BJ (cell line): ENCODE data around the gene SLC3A2. TPM values are rescaled to one million over a fixed set of nuclear protein-coding genes. Genes with fewer than 3 reads are reported as not detected.
"Not testable (repeated sequence)": the region's sequence is repeated elsewhere in the genome, so short reads cannot be mapped to it uniquely, and the experiment has no call there.

ENCODE experiments used
- CTCF ChIA-PET: fragments of 350-600 bp; formaldehyde crosslinking; extraction: SDS; loops from one replicate; lab custom pipeline; 2021; ENCODE audit warnings: antibody characterized with exemption, inconsistent platforms; lab: Yijun Ruan, JAX
- POLR2A ChIA-PET: fragments of 300-600 bp; sonication (Branson Sonifier 250); formaldehyde crosslinking; extraction: SDS; loops from one replicate; lab custom pipeline; 2021; ENCODE audit warnings: antibody characterized with exemption; lab: Charles Lee
- DNase-seq: peaks from one replicate; pipeline ENCODE4 v3.0.0-alpha.2; 2011; ENCODE audit warnings: low read depth
- H3K27me3 ChIP-seq: 2 replicates; pipeline ENCODE4 v1.6.0; 2011; ENCODE audit warnings: low read length; ENCODE audit not compliant: control insufficient read depth, insufficient read depth
- H3K36me3 ChIP-seq: 2 replicates; pipeline ENCODE4 v1.5.1; 2011; ENCODE audit warnings: low read length; ENCODE audit not compliant: control insufficient read depth, insufficient read depth
- H3K4me3 ChIP-seq: 2 replicates; pipeline ENCODE4 v1.5.1; 2011; ENCODE audit warnings: low read depth, mild to moderate bottlenecking, control low read depth, low read length
- CTCF ChIP-seq: IDR thresholded peaks from 2 replicates; pipeline ENCODE4 v1.5.1; 2011; ENCODE audit warnings: low read depth, mild to moderate bottlenecking, control low read depth, inconsistent platforms, low read length, moderate library complexity; ENCODE audit not compliant: insufficient read depth
- polyA plus RNA-seq: library from polyadenylated mRNA; depleted of rRNA; stranded (reverse); fragments of >200 nt; gene quantifications from 2 replicates; pipeline ENCODE4 v1.2.3, GENCODE V29; 2011

The SLC3A2 gene
- polyA plus RNA-seq, 1 experiment = 535 TPM

DNA sequence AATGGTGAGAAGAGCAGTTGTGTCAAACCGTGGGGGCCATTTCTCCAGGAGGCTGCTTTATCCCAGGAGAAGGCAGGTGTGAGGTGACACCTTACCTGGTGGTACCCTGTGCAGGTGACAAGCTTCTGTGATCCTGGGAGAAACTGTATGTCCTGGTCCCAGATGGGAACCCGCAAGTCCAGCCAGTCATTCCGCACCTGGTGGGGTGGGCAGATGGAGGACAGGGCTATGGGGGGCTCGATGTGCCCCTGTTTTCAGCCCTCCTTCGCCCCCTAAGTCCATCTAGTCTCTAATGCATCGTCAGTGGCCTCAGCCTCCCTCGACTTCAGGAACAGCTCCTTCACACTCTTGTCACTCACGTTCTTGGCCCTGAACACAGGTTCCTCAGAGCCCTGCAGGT, 45.4 kb upstream of the SLC3A2 start:
- Histone ChIP-seq H3K4me3 (no peak overlapping the region), H3K27me3 (no peaks in the 10 kb centered on the region), H3K36me3 (peaks cover 14% of the 10 kb centered on the region)
- DNase-seq = no peak
- POLR2A ChIA-PET = no interaction called here
- CTCF ChIA-PET = interaction anchor here (2.0 kb wide), 1 partner anchor 48 kb away, joined by 7 read pairs; the partner anchor contains the start of gene TMEM179B
- no peak for TF ChIP-seq CTCF

DNA sequence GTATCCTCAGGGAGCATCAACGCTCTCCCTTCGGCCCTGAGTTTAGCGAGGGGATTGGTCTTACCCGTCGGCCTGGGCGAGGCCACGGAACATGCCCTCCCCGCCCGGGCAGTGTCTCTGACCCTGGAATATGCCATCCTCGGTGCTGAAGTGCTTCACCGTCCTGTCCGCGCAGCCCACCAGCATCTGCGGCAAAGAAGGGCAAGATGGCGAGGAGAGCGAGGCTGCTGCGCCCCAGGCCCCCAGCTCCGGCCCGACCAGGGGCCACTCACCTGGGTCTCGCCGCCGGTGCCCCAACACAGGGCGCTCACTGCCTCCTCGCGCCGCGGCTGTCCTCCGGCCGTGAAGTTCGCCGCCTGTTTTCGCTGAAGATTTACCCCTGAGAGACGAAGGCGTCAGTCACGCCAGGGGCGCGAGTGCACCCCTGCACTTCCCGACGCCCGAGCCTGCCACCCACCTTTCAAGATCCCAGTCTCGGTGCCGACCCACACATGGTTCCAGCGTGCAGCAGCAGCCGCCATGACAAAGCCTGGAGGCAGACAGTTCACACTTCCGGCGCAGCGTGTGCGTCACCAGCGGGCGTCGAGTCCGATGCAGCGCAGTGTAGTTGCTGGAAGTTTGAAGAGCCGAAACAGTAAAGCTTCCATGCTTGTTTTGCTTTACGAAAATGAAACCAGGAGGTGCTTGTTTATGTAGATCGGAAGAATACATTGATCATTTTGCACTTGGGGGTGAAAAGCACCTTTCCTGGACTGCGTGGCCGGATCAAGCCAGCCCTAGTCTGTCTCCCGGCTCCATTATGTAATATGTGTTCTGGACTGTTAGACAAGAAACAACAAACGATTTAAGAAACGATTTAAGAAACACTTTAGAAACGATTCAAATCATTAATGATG, 41.4 kb upstream of the SLC3A2 start, which contains the start of gene WDR74:
TSS of gene WDR74 (minus strand) at position 541 of the 896 bp plus-strand sequence. CDS start at position 521, 20 bp downstream.
- no peak for TF ChIP-seq CTCF
- Histone ChIP-seq H3K36me3 (peaks cover 12% of the 10 kb centered on the region), H3K4me3 (peak within 1 kb of the TSS; percentile 84), H3K27me3 (no peaks in the 10 kb centered on the region)
- CTCF ChIA-PET = interaction anchor here (0.6 to 1.4 kb wide), 4 partner anchors 17 to 68 kb away, joined by 3 to 6 read pairs (median 4); partner anchors contain the start of gene TAF6L
- peak; percentile 59 for DNase-seq
- POLR2A ChIA-PET = interaction anchor here (0.6 kb wide), 4 partner anchors 40 to 1407 kb away, joined by 3 to 13 read pairs (median 6); no protein-coding TSS in a partner anchor

- CTCF ChIA-PET = interaction anchor here (0.9 to 1.5 kb wide), 8 partner anchors 10 to 451 kb away, joined by 3 to 6 read pairs (median 3); partner anchors contain the start of gene SLC3A2
- H3K36me3 ChIP-seq, H3K27me3 ChIP-seq, DNase-seq: not testable (repeated sequence)
- POLR2A ChIA-PET = interaction anchor here (0.6 to 2.0 kb wide), 21 partner anchors 9 to 868 kb away, joined by 3 to 23 read pairs (median 4); partner anchors contain the start of genes HNRNPUL2, LRRN4CL, SLC3A2 and STX5
- H3K4me3 ChIP-seq = peak overlapping the region; percentile 84
Measured at GRCh38 chr11:62840721-62841360, 39.9 kb upstream of the SLC3A2 start.

DNA sequence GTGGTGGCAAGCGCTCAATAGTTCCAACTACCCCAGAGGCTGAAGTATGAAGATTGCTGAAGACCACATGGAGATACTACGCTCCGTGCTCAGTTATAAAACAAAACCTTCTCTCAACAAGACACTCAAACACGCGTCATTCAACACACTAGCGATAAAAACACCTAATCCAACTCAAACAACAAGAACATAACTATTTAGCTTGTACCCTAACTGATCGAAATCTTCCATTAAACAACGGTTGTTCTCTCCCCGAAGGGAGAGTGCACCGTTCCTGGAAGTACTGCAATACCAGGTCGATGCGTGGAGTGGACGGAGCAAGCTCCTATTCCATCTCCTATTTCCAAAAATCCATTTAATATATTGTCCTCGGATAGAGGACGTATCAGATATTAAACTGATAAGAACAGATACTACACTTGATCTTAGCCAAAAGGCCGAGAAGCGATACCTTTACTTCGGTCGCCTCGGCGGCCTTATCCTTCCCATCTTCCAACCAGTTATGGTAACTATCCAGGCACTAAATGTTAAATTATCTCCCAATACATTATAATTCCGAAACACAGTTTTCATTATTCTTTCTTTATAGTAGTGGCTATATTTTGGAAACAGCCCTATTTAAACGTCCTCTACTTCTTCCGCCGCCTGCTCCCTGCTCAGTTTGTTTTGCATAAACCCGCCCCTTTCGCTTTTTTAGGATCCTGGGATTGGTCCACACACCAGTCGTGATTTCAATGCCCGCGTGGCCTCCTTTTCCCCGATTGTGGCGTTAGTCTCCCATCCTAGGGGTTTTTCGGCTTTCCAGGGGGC, 39.1 kb upstream of the SLC3A2 start:
- peak; percentile 100 for DNase-seq
- TF ChIP-seq CTCF = no peak
- ChIA-PET CTCF (interaction anchor here (0.9 to 1.5 kb wide), 7 partner anchors 10 to 451 kb away, joined by 3 to 6 read pairs (median 3); partner anchors contain the start of gene SLC3A2), POLR2A (interaction anchor here (0.6 to 2.0 kb wide), 21 partner anchors 9 to 869 kb away, joined by 3 to 23 read pairs (median 4); partner anchors contain the start of genes HNRNPUL2, LRRN4CL, SLC3A2 and STX5)
- Histone ChIP-seq H3K27me3 (no peaks in the 10 kb centered on the region), H3K4me3 (peak overlapping the region; percentile 34), H3K36me3 (no peaks in the 10 kb centered on the region; the same call in 1 of the 2 replicates)

- ChIA-PET POLR2A (interaction anchor here (0.6 to 2.0 kb wide), 5 partner anchors 8 to 139 kb away, joined by 3 to 23 read pairs (median 8); partner anchors contain the start of genes STX5 and TEX54), CTCF (interaction anchor here (1.0 to 1.6 kb wide), 2 partner anchors 21 to 39 kb away, joined by 3 to 6 read pairs; partner anchors contain the start of gene SLC3A2)
- Histone ChIP-seq H3K4me3 (peak overlapping the region; percentile 34), H3K36me3 (no peaks in the 10 kb centered on the region; the same call in 1 of the 2 replicates), H3K27me3 (no peaks in the 10 kb centered on the region)
- TF ChIP-seq CTCF = no peak
- DNase-seq = no peak
Measured at GRCh38 chr11:62842171-62842741, 38.4 kb upstream of the SLC3A2 start.

- H3K36me3 ChIP-seq, DNase-seq, H3K4me3 ChIP-seq, H3K27me3 ChIP-seq: not testable (repeated sequence)
- ChIA-PET POLR2A (interaction anchor here (1.4 kb wide), 1 partner anchor 11 kb away, joined by 8 read pairs; no protein-coding TSS in a partner anchor), CTCF (interaction anchor here (1.0 to 1.6 kb wide), 2 partner anchors 21 to 38 kb away, joined by 3 to 6 read pairs; partner anchors contain the start of gene SLC3A2)
Measured at GRCh38 chr11:62842891-62843290, 37.8 kb upstream of the SLC3A2 start.
